GM12872 (cell line): ENCODE measurements around the gene LMX1A.

ENCODE experiments used
- CTCF ChIP-seq: IDR thresholded peaks from 3 replicates; pipeline ENCODE4 v1.5.1; 2011; ENCODE audit warnings: low read depth, mild to moderate bottlenecking, low read length, moderate library complexity; ENCODE audit not compliant: insufficient read depth

LMX1A gene

GRCh38 chr1:165339164-165339563, 17.4 kb downstream of the LMX1A start:
- no peak for TF ChIP-seq CTCF

- TF ChIP-seq CTCF = no peak
Measured at GRCh38 chr1:165330483-165330882, 26.0 kb downstream of the LMX1A start.

- TF ChIP-seq CTCF = no peak
Measured at GRCh38 chr1:165329104-165329503, 27.4 kb downstream of the LMX1A start.

GRCh38 chr1:165328136-165328535, 28.4 kb downstream of the LMX1A start:
- TF ChIP-seq CTCF = no peak

- TF ChIP-seq CTCF = no peak
Measured at GRCh38 chr1:165327538-165327937, 29.0 kb downstream of the LMX1A start.

- no peak for TF ChIP-seq CTCF
Measured at GRCh38 chr1:165325460-165326203, 30.9 kb downstream of the LMX1A start.

GRCh38 chr1:165324050-165324449, 32.5 kb downstream of the LMX1A start:
- TF ChIP-seq CTCF = no peak

GRCh38 chr1:165317612-165318011, 38.9 kb downstream of the LMX1A start:
- TF ChIP-seq CTCF = no peak
